ENCODE measurements around the gene PIEZO2.

- TF ChIP-seq CTCF (IDR thresholded peaks at IDR 0.05; ENCODE audit: insufficient read depth, low read length) (no peak), POLR2AphosphoS5 (IDR thresholded peaks at IDR 0.05; ENCODE audit: low read depth) (no peak), REST (IDR thresholded peaks at IDR 0.05; ENCODE audit: insufficient replicate concordance, low read depth) (no peak), SPI1 (IDR thresholded peaks at IDR 0.05; ENCODE audit: borderline replicate concordance, low read depth) (no peak)
Observed at GRCh38 chr18:11177382-11177781, 28.0 kb upstream of the PIEZO2 start.
